HUES64 (cell line): ENCODE measurements around the gene FCGR1A.
A peak's percentile ranks its signal among the peaks of the same experiment; 100 is the strongest.
"Not testable (repeated sequence)": the region's sequence is repeated elsewhere in the genome, so short reads cannot be mapped to it uniquely, and the experiment has no call there.

Experiments used
- H3K27ac ChIP-seq: 2 replicates; pipeline ENCODE4 v1.7.0; 2013; ENCODE audit warnings: low read depth, low read length, inconsistent platforms
- H3K27me3 ChIP-seq: 2 replicates; pipeline ENCODE4 v1.6.1; 2013; ENCODE audit warnings: mild to moderate bottlenecking, low read length; ENCODE audit not compliant: insufficient read depth
- H3K36me3 ChIP-seq: 2 replicates; pipeline ENCODE4 v1.6.1; 2013; ENCODE audit warnings: mild to moderate bottlenecking, low read length; ENCODE audit not compliant: insufficient read depth
- H3K4me1 ChIP-seq: 2 replicates; pipeline ENCODE4 v1.6.1; 2013; ENCODE audit warnings: mild to moderate bottlenecking, low read length, moderate library complexity; ENCODE audit not compliant: insufficient read depth
- H3K4me3 ChIP-seq: 2 replicates; pipeline ENCODE4 v1.5.1; 2013; ENCODE audit warnings: mild to moderate bottlenecking, low read length, moderate library complexity
- H3K9ac ChIP-seq: 2 replicates; pipeline ENCODE4 v1.6.1; 2013; ENCODE audit warnings: mild to moderate bottlenecking, low read depth, low read length
- H3K9me3 ChIP-seq: 2 replicates; pipeline ENCODE4 v1.6.1; 2013; ENCODE audit warnings: low read depth, low read length; ENCODE audit not compliant: insufficient read depth
- WGBS: fragments of 150-250, 120-280 bp; methylation state at CpG from one replicate; pipeline ENCODE4 v1.1.7; 2013; ENCODE audit warnings: missing lambda C conversion rate; 5-methylcytosine and 5-hydroxymethylcytosine counted together

Gene FCGR1A

GRCh38 chr1:149811890-149812829 lies 29.7 kb downstream of the FCGR1A start:
- H3K9me3 ChIP-seq, H3K4me1 ChIP-seq, H3K36me3 ChIP-seq, H3K27me3 ChIP-seq: not testable (repeated sequence)
- under 1% methylated on average over 31 of the region's 55 CpGs for WGBS
- Histone ChIP-seq H3K27ac (peak overlapping the region; percentile 88; the same call in 1 of the 2 replicates), H3K9ac (peak overlapping the region; percentile 88), H3K4me3 (peak overlapping the region; percentile 67)

GRCh38 chr1:149812893-149813801 lies 30.7 kb downstream of the FCGR1A start:
- Histone ChIP-seq H3K27ac (peak overlapping the region; percentile 88), H3K4me3 (peak overlapping the region; percentile 54), H3K9ac (peak overlapping the region; percentile 88)
- not testable (repeated sequence) for H3K4me1 ChIP-seq, H3K9me3 ChIP-seq, H3K27me3 ChIP-seq, H3K36me3 ChIP-seq
- WGBS, result under 1% methylated on average over 34 of the region's 62 CpGs

- not testable (repeated sequence) for H3K27me3 ChIP-seq, H3K9me3 ChIP-seq, H3K4me1 ChIP-seq, H3K36me3 ChIP-seq, H3K4me3 ChIP-seq, H3K9ac ChIP-seq, H3K27ac ChIP-seq
- WGBS, result 92% methylated on average over 2 of the region's 5 CpGs
Observed at GRCh38 chr1:149820387-149820786, 37.9 kb downstream of the FCGR1A start.

GRCh38 chr1:149826555-149826954 lies 44.1 kb downstream of the FCGR1A start:
- H3K9me3 ChIP-seq, H3K27me3 ChIP-seq, H3K9ac ChIP-seq, H3K36me3 ChIP-seq, H3K4me1 ChIP-seq, H3K27ac ChIP-seq, H3K4me3 ChIP-seq: not testable (repeated sequence)
- WGBS, result no CpG with 5 or more reads among the region's 2 CpGs

GRCh38 chr1:149831764-149832315 lies 49.3 kb downstream of the FCGR1A start:
- not testable (repeated sequence) for H3K27me3 ChIP-seq, H3K27ac ChIP-seq, H3K9me3 ChIP-seq, H3K36me3 ChIP-seq, H3K9ac ChIP-seq, H3K4me3 ChIP-seq, H3K4me1 ChIP-seq
- no CpG with 5 or more reads among the region's 32 CpGs for WGBS

- not testable (repeated sequence) for H3K36me3 ChIP-seq, H3K4me1 ChIP-seq, H3K9me3 ChIP-seq, H3K27me3 ChIP-seq, H3K9ac ChIP-seq, H3K27ac ChIP-seq, H3K4me3 ChIP-seq
- no CpG with 5 or more reads among the region's 55 CpGs for WGBS
Observed at GRCh38 chr1:149832316-149833126, 50.0 kb downstream of the FCGR1A start.

- not testable (repeated sequence) for H3K36me3 ChIP-seq, H3K9ac ChIP-seq, H3K27ac ChIP-seq, H3K9me3 ChIP-seq, H3K27me3 ChIP-seq, H3K4me3 ChIP-seq, H3K4me1 ChIP-seq
- WGBS, result no CpG with 5 or more reads among the region's 15 CpGs
Observed at GRCh38 chr1:149833144-149833543, 50.6 kb downstream of the FCGR1A start.

GRCh38 chr1:149841149-149841548 lies 58.7 kb downstream of the FCGR1A start:
- H3K9ac ChIP-seq, H3K9me3 ChIP-seq, H3K27me3 ChIP-seq, H3K4me3 ChIP-seq, H3K36me3 ChIP-seq, H3K27ac ChIP-seq: not testable (repeated sequence)
- WGBS, result no CpG with 5 or more reads among the region's 26 CpGs
- H3K4me1 ChIP-seq, result peaks cover 15% of the 10 kb centered on the region
